Measurements from ENCODE around the gene NCOA3. TPM values are rescaled to one million over a fixed set of nuclear protein-coding genes. Genes with fewer than 3 reads are reported as not detected.

NCOA3 gene
- total RNA-seq, 3 donors from 2014 or later: 40.6 to 57.1 (median 45.1) TPM

DNA sequence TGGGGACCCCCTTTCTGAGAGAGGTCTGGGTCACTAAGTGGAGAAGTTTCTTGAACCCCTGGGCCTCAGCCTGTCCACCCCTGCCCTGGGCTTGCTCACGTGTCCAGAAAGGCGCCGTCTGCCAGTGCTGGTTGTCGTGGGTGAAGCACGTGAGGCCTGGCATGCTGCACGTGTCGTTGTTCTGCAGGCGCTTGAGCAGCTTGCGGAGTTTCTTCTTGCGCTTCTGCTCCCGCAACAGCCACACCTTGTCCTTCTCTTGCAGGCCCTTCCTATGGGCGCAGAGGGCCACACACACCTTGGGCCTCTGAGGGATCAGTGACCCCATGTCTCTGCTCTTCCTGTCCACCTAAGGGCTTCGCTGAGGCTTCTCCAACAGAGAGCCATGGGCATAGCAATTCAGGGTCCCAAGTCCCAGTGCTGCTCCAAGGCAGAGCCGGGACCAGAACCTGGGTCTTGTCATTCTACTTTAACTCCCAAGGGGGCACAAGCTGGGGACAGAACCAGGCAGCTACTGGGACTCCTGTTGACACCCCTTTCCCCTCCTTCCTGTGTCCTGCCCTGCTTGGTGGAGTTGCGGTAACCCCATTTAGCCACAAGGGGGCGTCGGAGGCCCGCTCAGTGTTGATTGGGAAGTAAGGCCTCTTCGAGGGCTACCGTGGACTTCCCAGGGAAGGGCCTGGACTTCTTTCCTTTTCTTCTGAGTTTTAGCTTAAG lies 161.8 kb downstream of the NCOA3 start:
- Histone ChIP-seq H3K27ac (no peak overlapping the region), H3K9me3 (no peaks in the 10 kb centered on the region), H3K27me3 (no peaks in the 10 kb centered on the region), H3K4me1 (no peaks in the 10 kb centered on the region), H3K4me3 (no peak overlapping the region), H3K36me3 (no peaks in the 10 kb centered on the region)
- peak; percentile 65 to 80 for DNase-seq (ENCODE audit: low spot score in 2 of 2)
- intact Hi-C loops (cut with DNase I; ENCODE audit: low total_unique reads): loop anchor here (10.0 kb wide), 1 partner anchor 961 kb away; no protein-coding TSS in a partner anchor
- TF ChIP-seq POLR2AphosphoS5 (IDR thresholded peaks at IDR 0.05): peak in 2 of 3 donors; percentile 7 to 48
- TF ChIP-seq, protein P1, sequence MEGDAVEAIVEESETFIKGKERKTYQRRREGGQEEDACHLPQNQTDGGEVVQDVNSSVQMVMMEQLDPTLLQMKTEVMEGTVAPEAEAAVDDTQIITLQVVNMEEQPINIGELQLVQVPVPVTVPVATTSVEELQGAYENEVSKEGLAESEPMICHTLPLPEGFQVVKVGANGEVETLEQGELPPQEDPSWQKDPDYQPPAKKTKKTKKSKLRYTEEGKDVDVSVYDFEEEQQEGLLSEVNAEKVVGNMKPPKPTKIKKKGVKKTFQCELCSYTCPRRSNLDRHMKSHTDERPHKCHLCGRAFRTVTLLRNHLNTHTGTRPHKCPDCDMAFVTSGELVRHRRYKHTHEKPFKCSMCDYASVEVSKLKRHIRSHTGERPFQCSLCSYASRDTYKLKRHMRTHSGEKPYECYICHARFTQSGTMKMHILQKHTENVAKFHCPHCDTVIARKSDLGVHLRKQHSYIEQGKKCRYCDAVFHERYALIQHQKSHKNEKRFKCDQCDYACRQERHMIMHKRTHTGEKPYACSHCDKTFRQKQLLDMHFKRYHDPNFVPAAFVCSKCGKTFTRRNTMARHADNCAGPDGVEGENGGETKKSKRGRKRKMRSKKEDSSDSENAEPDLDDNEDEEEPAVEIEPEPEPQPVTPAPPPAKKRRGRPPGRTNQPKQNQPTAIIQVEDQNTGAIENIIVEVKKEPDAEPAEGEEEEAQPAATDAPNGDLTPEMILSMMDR (IDR thresholded peaks at IDR 0.05): peak; percentile 87 to 95 (median 92)
- no peak for TF ChIP-seq POLR2A (IDR thresholded peaks at IDR 0.05)

DNA sequence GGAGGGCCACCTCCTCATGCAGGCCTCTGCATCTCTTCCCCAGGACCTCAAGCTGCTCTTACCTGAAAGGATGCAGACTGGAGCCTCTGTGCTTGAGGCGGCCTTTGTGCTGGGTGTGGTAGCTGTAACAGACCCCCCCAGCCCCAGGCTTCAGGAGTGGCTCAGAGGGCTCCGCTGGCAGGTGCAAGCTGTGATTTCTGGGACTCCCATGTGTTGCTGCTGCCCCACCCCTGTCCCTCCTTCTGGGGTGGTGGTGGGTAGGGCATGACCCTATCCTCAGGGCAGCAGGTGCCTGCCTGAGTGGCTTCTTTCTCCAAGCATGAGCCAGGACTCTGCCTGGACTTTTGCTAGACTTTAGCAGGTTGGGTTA lies 162.4 kb downstream of the NCOA3 start:
- TF ChIP-seq, protein P1 (IDR thresholded peaks at IDR 0.05): no peak
- TF ChIP-seq POLR2AphosphoS5 (IDR thresholded peaks at IDR 0.05) (no peak), POLR2A (IDR thresholded peaks at IDR 0.05) (no peak)
- intact Hi-C loops (cut with DNase I; ENCODE audit: low total_unique reads): loop anchor here (10.0 kb wide), 1 partner anchor 961 kb away; no protein-coding TSS in a partner anchor
- Histone ChIP-seq H3K9me3 (no peaks in the 10 kb centered on the region), H3K4me3 (no peak overlapping the region), H3K27me3 (no peaks in the 10 kb centered on the region), H3K27ac (no peak overlapping the region), H3K4me1 (no peaks in the 10 kb centered on the region), H3K36me3 (no peaks in the 10 kb centered on the region)
- no peak for DNase-seq (ENCODE audit: low spot score in 2 of 2)

DNA sequence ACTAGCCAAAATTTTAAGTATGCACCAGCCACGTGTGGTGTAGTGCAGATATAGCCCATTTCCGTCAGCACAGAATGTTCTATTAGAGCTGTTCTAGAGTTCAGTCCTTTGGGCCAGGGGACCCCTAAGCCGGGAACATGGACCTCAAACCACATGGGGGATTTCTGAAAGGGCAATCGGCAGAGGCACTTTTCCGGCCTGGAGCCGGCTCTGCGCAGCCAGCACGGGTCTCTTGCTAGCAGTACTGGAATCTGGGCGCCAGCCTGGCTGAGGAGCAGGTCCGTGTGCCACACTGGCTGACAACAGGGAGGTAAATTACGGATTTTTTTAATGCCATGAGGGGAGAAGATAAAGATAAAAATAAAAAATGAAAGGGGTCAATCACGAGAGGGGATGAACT lies 163.1 kb downstream of the NCOA3 start:
- intact Hi-C loops (cut with DNase I; ENCODE audit: low total_unique reads): loop anchor here (10.0 kb wide), 1 partner anchor 960 kb away; no protein-coding TSS in a partner anchor
- H3K36me3 ChIP-seq: no peaks in the 10 kb centered on the region
- no peak for TF ChIP-seq POLR2A (IDR thresholded peaks at IDR 0.05)
- TF ChIP-seq, protein P1 (IDR thresholded peaks at IDR 0.05): no peak
- TF ChIP-seq POLR2AphosphoS5 (IDR thresholded peaks at IDR 0.05): no peak
- no peak overlapping the region for H3K4me3 ChIP-seq
- no peaks in the 10 kb centered on the region for H3K9me3 ChIP-seq
- H3K27ac ChIP-seq: no peak overlapping the region
- no peaks in the 10 kb centered on the region for H3K27me3 ChIP-seq
- no peak for DNase-seq (ENCODE audit: low spot score in 2 of 2)
- no peaks in the 10 kb centered on the region for H3K4me1 ChIP-seq

DNA sequence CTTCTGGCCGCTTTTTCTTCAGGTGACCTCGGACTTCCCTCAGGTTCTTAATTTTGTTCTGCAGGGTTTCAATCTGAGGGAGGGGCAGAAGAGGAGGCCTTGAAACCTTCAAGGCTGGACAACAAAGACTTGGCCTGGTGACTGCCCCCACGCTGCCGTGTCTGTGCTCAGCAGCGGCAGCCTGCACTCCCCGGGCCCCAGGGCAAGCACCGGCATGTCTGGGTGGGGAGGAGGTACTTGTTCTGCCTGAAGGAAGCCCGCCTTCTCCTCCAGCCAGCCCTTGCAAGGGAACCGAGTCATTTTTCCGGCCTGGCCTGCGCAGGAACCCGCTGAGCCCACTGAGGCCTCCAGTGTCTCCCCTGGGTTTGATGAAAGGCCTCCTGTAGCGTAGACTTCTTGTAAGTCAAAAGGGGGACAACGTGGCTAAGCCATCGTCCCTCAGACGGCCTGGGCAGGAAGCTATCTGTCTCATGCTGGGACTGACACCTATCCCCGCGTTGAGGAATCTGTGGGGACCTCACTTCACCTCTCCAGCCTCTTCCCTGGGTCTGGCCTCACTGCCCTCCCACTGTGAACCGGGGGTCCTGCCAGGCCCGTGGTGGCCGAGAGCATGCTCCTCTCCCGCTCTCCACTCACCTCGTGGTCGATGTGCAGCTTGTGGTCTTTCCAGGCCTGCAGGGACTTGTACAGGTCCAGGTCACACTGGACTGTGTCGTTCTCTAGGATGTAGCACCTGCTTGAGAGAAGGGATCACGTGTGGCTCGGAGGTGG lies 163.7 kb downstream of the NCOA3 start:
- Histone ChIP-seq H3K36me3 (no peaks in the 10 kb centered on the region), H3K4me1 (no peaks in the 10 kb centered on the region), H3K27ac (no peak overlapping the region), H3K4me3 (no peak overlapping the region), H3K27me3 (no peaks in the 10 kb centered on the region), H3K9me3 (no peaks in the 10 kb centered on the region)
- intact Hi-C loops (cut with DNase I; ENCODE audit: low total_unique reads): loop anchor here (10.0 kb wide), 1 partner anchor 959 kb away; no protein-coding TSS in a partner anchor
- TF ChIP-seq POLR2A (IDR thresholded peaks at IDR 0.05): no peak
- TF ChIP-seq, protein P1 (IDR thresholded peaks at IDR 0.05): no peak
- TF ChIP-seq POLR2AphosphoS5 (IDR thresholded peaks at IDR 0.05): no peak
- no peak for DNase-seq (ENCODE audit: low spot score in 2 of 2)

DNA sequence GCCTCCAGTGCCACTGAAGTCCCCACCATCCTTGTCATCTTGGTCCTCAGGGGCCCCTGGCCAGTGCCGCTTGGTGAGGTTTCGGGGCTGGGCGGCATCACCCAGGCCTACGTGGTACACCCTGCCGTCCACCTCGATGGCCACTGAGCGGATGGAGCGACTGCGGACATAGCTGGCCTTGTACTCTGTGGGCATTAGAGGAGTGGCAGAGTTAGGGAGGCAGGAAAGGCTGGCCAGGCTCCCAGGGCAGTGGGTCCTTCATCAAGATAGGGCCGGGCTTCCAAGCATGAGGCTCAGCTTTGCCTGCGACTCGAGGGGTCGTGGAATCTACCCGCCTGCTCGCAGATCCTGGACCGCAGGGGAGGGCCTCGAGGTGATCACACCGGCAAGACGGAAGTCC lies 164.6 kb downstream of the NCOA3 start:
- Histone ChIP-seq H3K27ac (no peak overlapping the region), H3K4me1 (no peaks in the 10 kb centered on the region), H3K9me3 (no peaks in the 10 kb centered on the region), H3K27me3 (no peaks in the 10 kb centered on the region), H3K36me3 (no peaks in the 10 kb centered on the region), H3K4me3 (no peak overlapping the region)
- TF ChIP-seq, protein P1 (IDR thresholded peaks at IDR 0.05): no peak
- no peak for TF ChIP-seq POLR2A (IDR thresholded peaks at IDR 0.05)
- TF ChIP-seq POLR2AphosphoS5 (IDR thresholded peaks at IDR 0.05): no peak
- no peak for DNase-seq (ENCODE audit: low spot score in 2 of 2)
- intact Hi-C loops (cut with DNase I; ENCODE audit: low total_unique reads): loop anchor here (10.0 kb wide), 1 partner anchor 958 kb away; no protein-coding TSS in a partner anchor
